Peyer's patch (tissue), 4 donors: Measurements from ENCODE around the gene SRGAP2C.
"Not testable (repeated sequence)": the region's sequence is repeated elsewhere in the genome, so short reads cannot be mapped to it uniquely, and the experiment has no call there.

Experiments
- POLR2A ChIP-seq, 2 donors: fragments of 450-650 bp; IDR thresholded peaks; one replicate each; pipeline ENCODE4 v1.5.1; 2017; ENCODE audit warnings: antibody characterized with exemption in 2 of 2, mild to moderate bottlenecking in 2 of 2, moderate library complexity in 2 of 2
- TF ChIP-seq, protein P1 (sequence below), 6 experiments: fragments of 450-650 bp in 4 of 6; fragments of 200-600 bp in 2 of 6; sonication (generic) in 1 of 6; IDR thresholded peaks; one replicate each; pipeline ENCODE4 v1.5.1; 2017 to 2019; ENCODE audit warnings: antibody characterized with exemption in 6 of 6, mild to moderate bottlenecking in 3 of 6, moderate library complexity in 1 of 6

DNA sequence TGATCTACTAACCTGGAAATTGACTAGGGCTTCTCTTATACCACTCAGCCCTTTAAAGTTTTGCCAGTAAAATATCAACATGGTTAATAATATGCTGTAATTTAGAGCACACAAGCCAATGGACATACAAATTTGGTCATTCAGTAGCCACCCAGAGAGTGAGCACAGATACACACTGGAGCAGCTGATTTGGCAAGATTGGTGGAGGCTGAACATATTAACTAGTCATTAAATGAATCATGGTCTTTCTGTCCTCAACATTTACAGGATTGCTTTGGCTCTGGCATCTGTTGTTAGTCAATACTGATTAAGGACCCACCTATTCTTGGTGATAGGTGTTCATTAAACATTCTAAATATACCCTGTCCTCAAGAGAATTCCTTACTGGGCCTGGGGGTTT is 130.7 kb downstream of the SRGAP2C start:
- TF ChIP-seq, protein P1, sequence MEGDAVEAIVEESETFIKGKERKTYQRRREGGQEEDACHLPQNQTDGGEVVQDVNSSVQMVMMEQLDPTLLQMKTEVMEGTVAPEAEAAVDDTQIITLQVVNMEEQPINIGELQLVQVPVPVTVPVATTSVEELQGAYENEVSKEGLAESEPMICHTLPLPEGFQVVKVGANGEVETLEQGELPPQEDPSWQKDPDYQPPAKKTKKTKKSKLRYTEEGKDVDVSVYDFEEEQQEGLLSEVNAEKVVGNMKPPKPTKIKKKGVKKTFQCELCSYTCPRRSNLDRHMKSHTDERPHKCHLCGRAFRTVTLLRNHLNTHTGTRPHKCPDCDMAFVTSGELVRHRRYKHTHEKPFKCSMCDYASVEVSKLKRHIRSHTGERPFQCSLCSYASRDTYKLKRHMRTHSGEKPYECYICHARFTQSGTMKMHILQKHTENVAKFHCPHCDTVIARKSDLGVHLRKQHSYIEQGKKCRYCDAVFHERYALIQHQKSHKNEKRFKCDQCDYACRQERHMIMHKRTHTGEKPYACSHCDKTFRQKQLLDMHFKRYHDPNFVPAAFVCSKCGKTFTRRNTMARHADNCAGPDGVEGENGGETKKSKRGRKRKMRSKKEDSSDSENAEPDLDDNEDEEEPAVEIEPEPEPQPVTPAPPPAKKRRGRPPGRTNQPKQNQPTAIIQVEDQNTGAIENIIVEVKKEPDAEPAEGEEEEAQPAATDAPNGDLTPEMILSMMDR (IDR thresholded peaks at IDR 0.05), result not testable (repeated sequence)
- not testable (repeated sequence) for TF ChIP-seq POLR2A (IDR thresholded peaks at IDR 0.05)
